HPDE6-E6E7 (cell line): ENCODE data around the gene COL18A1.
"Not testable (repeated sequence)": the region's sequence is repeated elsewhere in the genome, so short reads cannot be mapped to it uniquely, and the experiment has no call there.

Experiments
- DNase-seq: peaks from one replicate; pipeline ENCODE4 v3.0.0; 2011; ENCODE audit warnings: missing footprints; ENCODE audit errors: extremely low spot score

The COL18A1 gene

GRCh38 chr21:45404730-45405270 is at the start of gene COL18A1:
TSS of gene COL18A1 (plus strand) at chr21:45405165. CDS start at chr21:45405231, 66 bp downstream.
- peak; percentile 60 for DNase-seq

GRCh38 chr21:45355573-45355972 is 49.4 kb upstream of the COL18A1 start:
- DNase-seq, result no peak

- no peak for DNase-seq
Measured at GRCh38 chr21:45356251-45356650, 48.7 kb upstream of the COL18A1 start.

- DNase-seq, result no peak
Measured at GRCh38 chr21:45356653-45357435, 48.1 kb upstream of the COL18A1 start.

DNA sequence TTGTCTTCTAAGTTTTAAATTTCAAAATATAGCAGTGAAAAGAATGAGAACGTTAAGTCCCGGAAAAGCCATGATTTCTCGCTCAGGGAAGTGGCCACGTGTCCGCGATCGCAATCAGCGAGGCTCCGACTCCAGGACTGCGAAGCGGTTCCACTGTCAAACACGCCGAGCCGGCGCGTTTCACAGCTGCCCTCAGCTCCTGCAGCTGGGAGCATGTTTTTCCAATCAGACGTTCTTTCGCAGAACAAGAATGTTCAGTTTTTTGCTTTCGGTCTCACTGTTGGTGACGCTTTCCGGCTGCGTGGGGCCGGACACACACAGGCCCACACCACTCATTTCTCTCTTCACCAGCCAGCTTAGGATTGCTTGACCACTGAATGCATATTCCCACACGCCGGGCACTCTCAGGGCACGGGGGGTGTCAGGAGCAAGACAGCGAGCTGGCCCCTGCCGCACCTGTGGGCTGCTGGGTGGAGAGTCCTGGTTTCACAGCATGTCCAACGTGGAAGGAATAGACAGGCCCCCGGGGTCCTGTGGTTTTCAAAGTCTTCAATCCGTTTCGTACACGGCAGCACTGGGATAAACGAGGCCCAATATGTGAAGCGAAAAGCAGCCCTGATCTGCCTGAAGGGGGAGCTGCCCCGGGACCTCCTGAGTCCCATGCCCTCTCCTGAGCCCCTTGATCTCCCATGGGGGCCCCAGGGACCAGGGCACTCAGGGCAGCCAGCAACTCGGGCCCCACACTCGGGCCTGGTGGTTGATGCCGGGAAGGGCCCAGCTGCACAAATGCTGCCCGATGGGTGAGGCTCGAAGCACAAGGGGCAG is 47.3 kb upstream of the COL18A1 start:
- DNase-seq, result no peak

GRCh38 chr21:45358261-45358670 is 46.7 kb upstream of the COL18A1 start:
- no peak for DNase-seq

DNA sequence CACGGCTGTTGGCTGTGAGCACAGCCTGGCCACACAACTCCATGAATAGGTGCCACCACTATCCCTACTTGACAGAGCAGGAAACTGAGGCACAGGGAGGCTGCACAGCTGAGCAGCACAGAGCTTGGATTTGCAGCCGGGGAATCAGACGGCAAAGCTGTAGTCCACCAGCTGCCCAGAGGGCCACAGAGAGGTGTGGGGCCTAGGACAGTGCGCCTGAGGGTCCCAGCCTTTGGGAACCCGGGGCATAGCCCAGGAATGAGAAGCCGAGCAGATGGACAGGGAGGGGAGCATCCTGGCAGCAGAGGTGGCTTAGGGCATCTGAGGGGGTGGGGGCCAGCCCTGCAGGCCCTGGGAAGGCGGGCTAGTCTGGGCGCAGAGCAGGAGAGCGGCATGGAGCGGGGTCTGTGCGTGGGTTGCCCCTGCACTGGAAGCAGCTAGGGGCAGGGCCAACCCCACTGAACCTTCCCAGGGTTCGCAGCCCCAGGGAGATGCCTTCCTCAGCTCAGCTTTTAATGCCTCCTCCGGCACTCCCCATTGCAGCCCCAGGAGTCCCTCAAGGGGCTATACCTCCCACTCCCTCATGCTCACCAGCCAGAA is 46.2 kb upstream of the COL18A1 start:
- DNase-seq, result no peak

GRCh38 chr21:45359451-45360217 is 45.3 kb upstream of the COL18A1 start:
- DNase-seq, result no peak

DNA sequence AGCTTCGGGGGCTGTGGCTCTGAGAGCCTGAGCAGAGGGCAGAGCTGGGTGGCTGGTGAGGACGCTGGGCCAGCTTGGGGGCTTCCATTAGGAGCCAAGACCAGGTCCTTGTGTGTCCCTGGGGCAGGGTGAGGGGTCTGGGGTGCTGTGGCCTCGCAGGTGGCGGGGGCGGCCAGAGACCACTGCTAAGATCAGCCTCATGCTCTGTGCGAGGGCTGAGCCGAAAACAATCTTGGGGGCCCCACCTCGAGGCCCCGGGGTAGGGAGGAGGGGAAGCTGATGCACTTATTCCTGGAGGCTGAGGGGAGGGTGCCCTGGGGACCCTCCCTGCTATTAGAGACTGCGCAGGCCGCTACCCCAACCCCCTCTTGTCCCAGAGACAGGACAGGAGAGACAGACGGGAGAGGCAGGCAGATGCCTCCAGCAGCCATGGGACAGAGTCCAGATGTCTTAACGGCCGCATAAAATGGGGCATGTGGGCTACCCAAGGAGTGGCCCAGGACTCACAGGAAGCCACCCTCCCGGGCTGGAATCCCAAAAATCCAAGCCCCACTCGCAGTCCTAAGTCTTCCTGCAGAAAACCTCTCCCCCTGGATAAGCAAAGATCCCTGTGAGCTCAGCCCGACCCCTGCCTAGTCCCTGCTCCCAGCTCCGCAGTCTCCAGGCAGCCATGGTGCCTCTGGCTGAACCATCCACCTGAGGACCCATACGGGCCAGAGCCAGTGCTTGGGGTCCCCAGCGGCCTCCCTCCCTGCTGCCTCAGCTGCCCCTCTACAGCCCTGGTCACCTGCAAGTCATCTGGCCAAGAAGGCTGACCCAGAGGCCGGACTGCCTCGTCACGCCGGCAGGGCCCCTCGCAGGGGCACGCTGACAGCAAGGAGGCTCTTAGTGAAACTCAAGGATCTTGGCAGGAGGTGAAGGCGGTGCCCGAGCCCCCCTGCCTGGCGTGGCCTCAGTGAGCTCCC is 43.6 kb upstream of the COL18A1 start:
- no peak for DNase-seq

GRCh38 chr21:45362077-45362747 is 42.8 kb upstream of the COL18A1 start:
- no peak for DNase-seq

GRCh38 chr21:45362748-45363145 is 42.2 kb upstream of the COL18A1 start:
- DNase-seq, result no peak

DNA sequence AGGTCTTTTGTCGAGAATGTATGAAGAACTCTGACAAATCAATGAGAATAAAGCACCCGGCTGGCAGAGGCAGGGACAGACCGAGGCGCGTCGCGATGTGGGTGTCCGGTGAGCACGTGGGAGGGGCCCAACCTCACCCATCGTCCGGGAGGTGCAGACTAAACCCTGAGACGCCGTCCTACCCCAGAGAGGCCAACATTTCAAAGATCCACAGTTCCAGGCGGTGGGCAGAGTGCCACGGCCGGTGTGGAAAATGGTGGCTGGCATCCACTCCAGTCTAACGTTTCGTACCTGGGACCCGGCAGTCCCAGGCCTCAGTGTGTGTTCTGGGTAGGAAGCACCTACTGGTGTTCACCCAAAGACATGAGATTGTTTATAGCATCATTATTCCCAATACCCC is 41.7 kb upstream of the COL18A1 start:
- not testable (repeated sequence) for DNase-seq

- peak; percentile 88 for DNase-seq
Measured at GRCh38 chr21:45363921-45364467, 41.0 kb upstream of the COL18A1 start.

GRCh38 chr21:45364468-45365185 is 40.3 kb upstream of the COL18A1 start:
- no peak for DNase-seq

- no peak for DNase-seq
Measured at GRCh38 chr21:45365186-45365607, 39.8 kb upstream of the COL18A1 start.

- DNase-seq, result no peak
Measured at GRCh38 chr21:45365608-45366241, 39.2 kb upstream of the COL18A1 start.

DNA sequence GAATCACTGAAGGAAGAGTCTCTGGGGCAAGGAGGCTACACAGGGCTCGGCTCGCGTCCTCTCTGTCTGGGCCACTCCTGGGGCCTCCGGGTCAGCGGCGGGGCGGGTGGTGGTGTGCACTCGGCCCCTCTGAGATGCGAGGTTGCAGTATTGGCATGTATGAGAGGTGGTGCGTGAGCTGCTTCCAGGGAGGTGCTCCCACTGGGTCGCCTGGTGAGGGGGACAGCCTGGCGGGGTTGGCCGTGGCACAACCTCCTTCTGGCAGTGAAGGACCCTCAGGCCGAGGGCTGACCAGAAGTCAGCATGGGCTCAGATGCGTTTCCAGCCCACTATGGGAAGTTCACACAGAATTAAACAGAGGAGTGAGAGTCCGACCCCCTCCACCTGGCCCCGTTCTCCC is 38.5 kb upstream of the COL18A1 start:
- DNase-seq, result no peak

GRCh38 chr21:45366931-45367401 is 38.0 kb upstream of the COL18A1 start:
- DNase-seq, result no peak
